ENCODE data around the gene PTDSS2.
A peak's percentile ranks its signal among the peaks of the same experiment; 100 is the strongest.

PTDSS2 gene

GRCh38 chr11:498297-499181 lies 48.5 kb downstream of the PTDSS2 start:
- no peak overlapping the region for H3K4me3 ChIP-seq (ENCODE audit: low read depth, low read length)
- TF ChIP-seq MYC (IDR thresholded peaks at IDR 0.05; ENCODE audit: low read depth, low read length) (no peak), POLR2A (IDR thresholded peaks at IDR 0.05; ENCODE audit: extremely low read depth, insufficient read length) (no peak), CTCF (IDR thresholded peaks at IDR 0.05; ENCODE audit: low read depth, low read length) (no peak)
- TF ChIP-seq, protein P1, sequence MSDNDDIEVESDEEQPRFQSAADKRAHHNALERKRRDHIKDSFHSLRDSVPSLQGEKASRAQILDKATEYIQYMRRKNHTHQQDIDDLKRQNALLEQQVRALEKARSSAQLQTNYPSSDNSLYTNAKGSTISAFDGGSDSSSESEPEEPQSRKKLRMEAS (IDR thresholded peaks at IDR 0.05; ENCODE audit: low read depth, low read length): no peak
- DNase-seq (ENCODE audit: low read depth): no peak

DNA sequence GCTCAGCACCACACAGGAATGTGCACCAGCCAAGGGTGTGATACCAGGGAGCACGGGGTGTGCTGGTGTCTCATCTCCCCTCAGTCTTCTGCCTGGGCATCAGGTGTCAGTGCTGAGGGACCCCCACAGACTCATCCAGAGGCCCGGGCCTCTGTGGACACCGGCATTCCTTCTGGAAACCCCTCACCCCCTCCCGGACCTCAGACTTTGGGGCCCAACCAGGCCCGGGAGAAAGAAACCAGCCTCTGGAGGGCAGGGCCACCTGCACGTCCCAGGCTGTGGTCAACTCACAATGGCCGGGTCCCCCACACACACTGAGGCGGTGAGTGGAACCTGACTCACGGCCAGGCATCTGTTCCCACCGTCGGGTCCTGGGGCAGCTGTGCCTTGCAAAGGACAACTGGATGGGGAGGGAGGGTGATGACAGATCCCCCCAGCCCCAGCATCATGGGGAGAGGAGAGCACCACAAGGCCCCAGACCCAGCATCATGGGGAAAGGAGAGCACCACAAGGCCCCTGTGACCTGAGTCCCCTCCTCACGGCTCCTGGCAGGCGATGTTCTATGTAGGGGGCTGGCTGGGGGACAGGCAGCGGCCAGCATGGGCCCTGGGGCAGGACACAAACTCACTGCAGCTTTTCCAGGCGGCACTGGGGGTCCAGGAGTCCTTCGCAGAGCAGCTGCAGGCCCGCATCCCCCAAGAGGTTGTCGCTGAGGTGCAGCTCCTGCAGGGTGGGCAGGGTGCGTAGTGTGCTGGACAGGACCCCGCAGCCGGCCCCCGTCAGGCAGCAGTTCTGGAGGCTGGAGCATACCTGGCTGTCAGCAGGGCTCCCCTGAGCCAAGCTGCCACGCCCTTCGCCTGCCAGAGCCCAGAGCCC lies 49.4 kb downstream of the PTDSS2 start:
- no peak overlapping the region for H3K4me3 ChIP-seq (ENCODE audit: low read depth, low read length)
- no peak for DNase-seq (ENCODE audit: low read depth)
- TF ChIP-seq MYC (IDR thresholded peaks at IDR 0.05; ENCODE audit: low read depth, low read length): no peak
- TF ChIP-seq POLR2A (IDR thresholded peaks at IDR 0.05; ENCODE audit: extremely low read depth, insufficient read length): no peak
- no peak for TF ChIP-seq CTCF (IDR thresholded peaks at IDR 0.05; ENCODE audit: low read depth, low read length)
- TF ChIP-seq, protein P1 (IDR thresholded peaks at IDR 0.05; ENCODE audit: low read depth, low read length): no peak

GRCh38 chr11:501001-501682 lies 51.1 kb downstream of the PTDSS2 start:
- no peak overlapping the region for H3K4me3 ChIP-seq (ENCODE audit: low read depth, low read length)
- TF ChIP-seq, protein P1 (IDR thresholded peaks at IDR 0.05; ENCODE audit: low read depth, low read length): no peak
- TF ChIP-seq CTCF (IDR thresholded peaks at IDR 0.05; ENCODE audit: low read depth, low read length): no peak
- TF ChIP-seq POLR2A (IDR thresholded peaks at IDR 0.05; ENCODE audit: extremely low read depth, insufficient read length): no peak
- no peak for TF ChIP-seq MYC (IDR thresholded peaks at IDR 0.05; ENCODE audit: low read depth, low read length)
- no peak for DNase-seq (ENCODE audit: low read depth)

GRCh38 chr11:501683-502287 lies 51.7 kb downstream of the PTDSS2 start:
- TF ChIP-seq MYC (IDR thresholded peaks at IDR 0.05; ENCODE audit: low read depth, low read length): no peak
- TF ChIP-seq, protein P1 (IDR thresholded peaks at IDR 0.05; ENCODE audit: low read depth, low read length): no peak
- no peak for DNase-seq (ENCODE audit: low read depth)
- no peak overlapping the region for H3K4me3 ChIP-seq (ENCODE audit: low read depth, low read length)

DNA sequence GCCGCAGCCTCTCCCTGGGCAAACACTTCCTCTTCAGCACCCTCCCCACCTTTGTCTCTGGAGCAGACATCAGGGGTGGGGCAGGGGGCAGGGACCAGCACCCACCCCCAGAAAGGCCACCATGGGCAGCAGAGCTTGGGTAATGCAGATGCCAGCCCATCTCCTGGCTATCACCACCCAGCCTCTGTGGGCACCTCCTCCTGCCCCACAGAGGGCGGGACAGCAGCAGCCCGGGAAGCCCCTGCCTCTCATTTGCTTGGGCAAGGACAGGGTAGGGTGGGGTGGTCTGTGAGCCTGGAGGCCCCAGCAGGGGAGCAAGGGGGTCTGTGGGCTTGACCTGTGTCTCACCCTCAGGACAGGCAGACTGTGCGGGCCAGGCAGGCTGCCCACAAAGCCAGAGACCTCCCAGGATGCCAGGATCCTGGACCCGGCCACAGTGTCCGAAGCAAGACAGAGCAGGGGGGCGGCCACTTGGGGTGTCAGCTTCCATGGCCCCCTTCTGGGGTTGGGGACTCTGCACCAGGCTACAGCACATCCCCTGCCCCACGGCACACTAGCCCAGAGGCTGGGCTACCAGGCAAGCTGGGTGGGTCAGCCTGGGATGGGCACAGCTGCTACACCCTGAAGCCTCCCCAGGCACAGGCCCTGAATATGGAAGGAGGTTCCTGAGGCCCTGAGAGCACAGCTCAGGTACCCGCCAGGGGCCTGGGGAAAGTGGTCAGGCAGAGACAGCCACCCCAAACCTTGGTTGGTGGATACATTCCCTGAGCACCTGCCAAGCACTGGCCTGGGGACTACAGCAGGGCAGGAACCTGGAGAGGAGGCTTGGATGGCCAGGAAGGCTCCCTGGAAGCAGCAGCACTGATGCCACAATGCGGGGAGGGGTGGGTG lies 52.5 kb downstream of the PTDSS2 start:
- H3K4me3 ChIP-seq (ENCODE audit: low read depth, low read length): peak overlapping the region; percentile 94
- TF ChIP-seq CTCF (IDR thresholded peaks at IDR 0.05; ENCODE audit: low read depth, low read length) (no peak), POLR2A (IDR thresholded peaks at IDR 0.05; ENCODE audit: extremely low read depth, insufficient read length) (no peak), MYC (IDR thresholded peaks at IDR 0.05; ENCODE audit: low read depth, low read length) (no peak)
- TF ChIP-seq, protein P1 (IDR thresholded peaks at IDR 0.05; ENCODE audit: low read depth, low read length): no peak
- no peak for DNase-seq (ENCODE audit: low read depth)

Measured in NB4 (cell line).